ENCODE measurements around the gene TCF25.
"Not testable (repeated sequence)": the region's sequence is repeated elsewhere in the genome, so short reads cannot be mapped to it uniquely, and the experiment has no call there.

The TCF25 gene

GRCh38 chr16:89912143-89912542 is 38.8 kb downstream of the TCF25 start:
- H3K9me3 ChIP-seq (ENCODE audit: control insufficient read depth, low read length) = no peaks in the 10 kb centered on the region
- H3K4me3 ChIP-seq (ENCODE audit: insufficient read depth, low read depth, low read length, poor library complexity, severe bottlenecking) = no peak overlapping the region
- H3K27ac ChIP-seq (ENCODE audit: insufficient read depth, low read length, poor library complexity, severe bottlenecking) = no peak overlapping the region
- H3K27me3 ChIP-seq (replicated peaks; ENCODE audit: control insufficient read depth, insufficient read depth, low read length, poor library complexity, severe bottlenecking) = no peaks in the 10 kb centered on the region
- peaks cover 29% of the 10 kb centered on the region for H3K36me3 ChIP-seq (ENCODE audit: control insufficient read depth, insufficient read depth, low read length)
- H3K4me1 ChIP-seq (ENCODE audit: control insufficient read depth, insufficient read depth, low read length, poor library complexity, severe bottlenecking) = peaks cover 8% of the 10 kb centered on the region
- DNase-seq = no peak

GRCh38 chr16:89912627-89913026 is 39.2 kb downstream of the TCF25 start:
- Histone ChIP-seq H3K4me3 (ENCODE audit: insufficient read depth, low read depth, low read length, poor library complexity, severe bottlenecking) (no peak overlapping the region), H3K27me3 (replicated peaks; ENCODE audit: control insufficient read depth, insufficient read depth, low read length, poor library complexity, severe bottlenecking) (no peaks in the 10 kb centered on the region), H3K36me3 (ENCODE audit: control insufficient read depth, insufficient read depth, low read length) (peaks cover 29% of the 10 kb centered on the region), H3K9me3 (ENCODE audit: control insufficient read depth, low read length) (no peaks in the 10 kb centered on the region), H3K4me1 (ENCODE audit: control insufficient read depth, insufficient read depth, low read length, poor library complexity, severe bottlenecking) (peaks cover 13% of the 10 kb centered on the region), H3K27ac (ENCODE audit: insufficient read depth, low read length, poor library complexity, severe bottlenecking) (no peak overlapping the region)
- DNase-seq = no peak

- Histone ChIP-seq H3K27ac (ENCODE audit: insufficient read depth, low read length, poor library complexity, severe bottlenecking) (no peak overlapping the region), H3K4me1 (ENCODE audit: control insufficient read depth, insufficient read depth, low read length, poor library complexity, severe bottlenecking) (peaks cover 23% of the 10 kb centered on the region), H3K27me3 (replicated peaks; ENCODE audit: control insufficient read depth, insufficient read depth, low read length, poor library complexity, severe bottlenecking) (no peaks in the 10 kb centered on the region), H3K4me3 (ENCODE audit: insufficient read depth, low read depth, low read length, poor library complexity, severe bottlenecking) (no peak overlapping the region), H3K9me3 (ENCODE audit: control insufficient read depth, low read length) (no peaks in the 10 kb centered on the region), H3K36me3 (ENCODE audit: control insufficient read depth, insufficient read depth, low read length) (peaks cover 22% of the 10 kb centered on the region)
- DNase-seq = no peak
Observed at GRCh38 chr16:89913408-89914387, 40.3 kb downstream of the TCF25 start.

GRCh38 chr16:89914642-89915285 is 41.4 kb downstream of the TCF25 start:
- peaks cover 18% of the 10 kb centered on the region for H3K36me3 ChIP-seq (ENCODE audit: control insufficient read depth, insufficient read depth, low read length)
- H3K27me3 ChIP-seq (replicated peaks; ENCODE audit: control insufficient read depth, insufficient read depth, low read length, poor library complexity, severe bottlenecking); H3K4me3 ChIP-seq (ENCODE audit: insufficient read depth, low read depth, low read length, poor library complexity, severe bottlenecking); H3K9me3 ChIP-seq (ENCODE audit: control insufficient read depth, low read length); H3K27ac ChIP-seq (ENCODE audit: insufficient read depth, low read length, poor library complexity, severe bottlenecking); DNase-seq: not testable (repeated sequence)
- peaks cover 29% of the 10 kb centered on the region for H3K4me1 ChIP-seq (ENCODE audit: control insufficient read depth, insufficient read depth, low read length, poor library complexity, severe bottlenecking)

GRCh38 chr16:89915303-89916232 is 42.2 kb downstream of the TCF25 start:
- no peak for DNase-seq
- Histone ChIP-seq H3K27ac (ENCODE audit: insufficient read depth, low read length, poor library complexity, severe bottlenecking) (no peak overlapping the region), H3K27me3 (replicated peaks; ENCODE audit: control insufficient read depth, insufficient read depth, low read length, poor library complexity, severe bottlenecking) (no peaks in the 10 kb centered on the region), H3K36me3 (ENCODE audit: control insufficient read depth, insufficient read depth, low read length) (peaks cover 17% of the 10 kb centered on the region), H3K9me3 (ENCODE audit: control insufficient read depth, low read length) (no peaks in the 10 kb centered on the region), H3K4me1 (ENCODE audit: control insufficient read depth, insufficient read depth, low read length, poor library complexity, severe bottlenecking) (peaks cover 26% of the 10 kb centered on the region), H3K4me3 (ENCODE audit: insufficient read depth, low read depth, low read length, poor library complexity, severe bottlenecking) (no peak overlapping the region)

- Histone ChIP-seq H3K36me3 (ENCODE audit: control insufficient read depth, insufficient read depth, low read length) (no peaks in the 10 kb centered on the region), H3K4me3 (ENCODE audit: insufficient read depth, low read depth, low read length, poor library complexity, severe bottlenecking) (peak overlapping the region; percentile 48), H3K9me3 (ENCODE audit: control insufficient read depth, low read length) (no peaks in the 10 kb centered on the region), H3K27ac (ENCODE audit: insufficient read depth, low read length, poor library complexity, severe bottlenecking) (no peak overlapping the region), H3K27me3 (replicated peaks; ENCODE audit: control insufficient read depth, insufficient read depth, low read length, poor library complexity, severe bottlenecking) (peaks cover 11% of the 10 kb centered on the region), H3K4me1 (ENCODE audit: control insufficient read depth, insufficient read depth, low read length, poor library complexity, severe bottlenecking) (peaks cover 50% of the 10 kb centered on the region)
- peak; percentile 59 to 74 (median 70) for DNase-seq
Observed at GRCh38 chr16:89917773-89918452, 44.5 kb downstream of the TCF25 start.

- Histone ChIP-seq H3K27ac (ENCODE audit: insufficient read depth, low read length, poor library complexity, severe bottlenecking) (no peak within 1 kb of the TSS), H3K4me1 (ENCODE audit: control insufficient read depth, insufficient read depth, low read length, poor library complexity, severe bottlenecking) (peaks cover 57% of the 10 kb centered on the region), H3K4me3 (ENCODE audit: insufficient read depth, low read depth, low read length, poor library complexity, severe bottlenecking) (peak within 1 kb of the TSS; percentile 48), H3K36me3 (ENCODE audit: control insufficient read depth, insufficient read depth, low read length) (no peaks in the 10 kb centered on the region), H3K27me3 (replicated peaks; ENCODE audit: control insufficient read depth, insufficient read depth, low read length, poor library complexity, severe bottlenecking) (peaks cover 17% of the 10 kb centered on the region), H3K9me3 (ENCODE audit: control insufficient read depth, low read length) (no peaks in the 10 kb centered on the region)
- DNase-seq = no peak
Observed at GRCh38 chr16:89918453-89919347, 45.3 kb downstream of the TCF25 start, which contains the start of gene MC1R. Gene MC1R (plus strand): TSS chr16:89918862. CDS start chr16:89919259, 397 bp downstream.

GRCh38 chr16:89919535-89920406 is 46.4 kb downstream of the TCF25 start:
- H3K27ac ChIP-seq (ENCODE audit: insufficient read depth, low read length, poor library complexity, severe bottlenecking) = no peak overlapping the region
- no peaks in the 10 kb centered on the region for H3K9me3 ChIP-seq (ENCODE audit: control insufficient read depth, low read length)
- peaks cover 67% of the 10 kb centered on the region for H3K4me1 ChIP-seq (ENCODE audit: control insufficient read depth, insufficient read depth, low read length, poor library complexity, severe bottlenecking)
- H3K27me3 ChIP-seq (replicated peaks; ENCODE audit: control insufficient read depth, insufficient read depth, low read length, poor library complexity, severe bottlenecking) = peaks cover 28% of the 10 kb centered on the region
- no peak for DNase-seq
- no peaks in the 10 kb centered on the region for H3K36me3 ChIP-seq (ENCODE audit: control insufficient read depth, insufficient read depth, low read length)
- no peak overlapping the region for H3K4me3 ChIP-seq (ENCODE audit: insufficient read depth, low read depth, low read length, poor library complexity, severe bottlenecking)
